Activated CD4-positive, alpha-beta T cell treated with anti-CD3 and anti-CD28 coated beads, Interleukin-2, amount 50 U/mL, for 24 hours (primary cell): Measurements from ENCODE around the gene NHERF2.
"Not testable (repeated sequence)": the region's sequence is repeated elsewhere in the genome, so short reads cannot be mapped to it uniquely, and the experiment has no call there.

ENCODE experiments used
- DNase-seq, 2 donors: peaks; one replicate each; pipeline ENCODE4 v3.0.0-alpha.2; 2020; ENCODE audit warnings: low read depth in 1 of 2, low spot score in 1 of 2

The NHERF2 gene

GRCh38 chr16:2025878-2026460 lies 733 bp upstream of the NHERF2 start:
- no peak for DNase-seq

- DNase-seq = no peak
Measured at GRCh38 chr16:2027024-2028010, 615 bp downstream of the NHERF2 start.

GRCh38 chr16:2028146-2028545 lies 1.4 kb downstream of the NHERF2 start:
- no peak for DNase-seq

DNA sequence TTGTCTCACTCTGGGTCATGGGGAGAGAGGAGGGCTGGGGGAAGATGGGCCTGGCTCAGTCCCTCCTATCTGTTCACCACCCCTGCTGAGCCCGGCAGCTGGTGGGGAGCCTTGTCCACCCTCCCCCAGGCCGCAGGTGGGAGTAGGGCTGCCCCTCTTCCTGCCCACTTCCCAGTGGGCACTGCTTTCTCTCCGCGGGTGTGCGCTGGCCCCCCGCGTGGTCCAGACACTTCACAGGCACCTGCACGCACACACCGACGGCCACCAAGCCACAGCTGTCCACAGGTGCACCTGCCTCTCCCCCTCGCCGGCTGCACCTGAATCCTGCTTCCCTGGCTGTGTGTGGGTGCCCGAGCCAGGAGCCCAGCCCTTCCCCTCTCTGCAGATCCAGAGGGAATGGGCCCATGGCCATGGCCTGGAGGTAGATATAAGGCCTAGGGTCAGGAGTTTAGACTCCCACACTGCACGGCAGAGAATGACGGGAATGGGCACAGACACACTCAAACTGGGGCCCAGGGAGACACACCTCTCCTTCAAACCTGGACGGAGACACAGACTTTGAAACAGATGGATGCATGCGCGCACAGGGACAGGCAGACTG lies 2.0 kb downstream of the NHERF2 start:
- no peak for DNase-seq

GRCh38 chr16:2029350-2029749 lies 2.6 kb downstream of the NHERF2 start:
- DNase-seq = no peak

DNA sequence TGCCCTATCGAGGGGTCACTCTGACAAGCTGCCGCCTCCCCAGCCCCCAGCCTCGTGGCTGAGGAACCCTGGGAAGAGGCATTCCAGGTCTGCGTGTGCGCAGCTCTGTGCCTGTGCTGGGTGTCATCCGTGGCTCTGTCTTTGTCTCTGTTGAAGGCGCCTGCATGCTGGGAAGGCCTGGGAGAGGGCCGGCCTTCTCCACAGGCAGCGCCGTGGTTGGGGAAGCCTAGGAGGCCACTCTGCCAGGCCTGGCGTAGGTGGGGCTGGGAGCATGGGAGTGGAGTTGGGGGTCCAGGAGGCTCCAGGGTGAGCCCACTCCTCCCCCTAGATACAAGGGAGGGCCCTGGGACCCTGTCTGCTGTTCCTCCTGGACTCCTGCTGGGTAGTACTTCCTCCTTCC lies 3.3 kb downstream of the NHERF2 start:
- DNase-seq = no peak

DNA sequence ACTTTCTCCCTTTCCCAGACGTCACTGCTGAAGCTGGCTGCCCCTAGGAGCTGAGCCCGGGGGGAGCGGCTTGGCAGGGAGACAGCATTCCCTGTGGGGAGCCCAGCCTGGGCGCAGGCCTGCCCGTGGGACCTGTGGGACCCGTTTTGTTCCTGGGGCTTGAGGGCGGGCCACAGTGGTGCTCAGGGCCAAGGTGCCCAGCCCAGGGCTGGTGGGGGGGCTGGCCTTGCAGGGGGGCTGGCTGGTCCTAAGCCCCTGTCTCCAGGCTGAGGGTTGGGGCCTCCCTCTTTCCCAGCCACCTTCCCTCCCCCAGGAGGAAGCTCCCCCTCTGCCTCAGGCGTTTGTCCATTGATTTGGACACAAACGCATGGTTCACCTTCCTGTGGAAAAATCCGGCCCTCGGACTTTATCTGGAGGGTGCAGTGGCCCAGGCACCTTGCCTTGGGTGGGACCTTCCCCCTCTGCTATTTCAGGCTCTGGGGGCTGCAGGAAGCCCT lies 4.4 kb downstream of the NHERF2 start:
- no peak for DNase-seq

DNA sequence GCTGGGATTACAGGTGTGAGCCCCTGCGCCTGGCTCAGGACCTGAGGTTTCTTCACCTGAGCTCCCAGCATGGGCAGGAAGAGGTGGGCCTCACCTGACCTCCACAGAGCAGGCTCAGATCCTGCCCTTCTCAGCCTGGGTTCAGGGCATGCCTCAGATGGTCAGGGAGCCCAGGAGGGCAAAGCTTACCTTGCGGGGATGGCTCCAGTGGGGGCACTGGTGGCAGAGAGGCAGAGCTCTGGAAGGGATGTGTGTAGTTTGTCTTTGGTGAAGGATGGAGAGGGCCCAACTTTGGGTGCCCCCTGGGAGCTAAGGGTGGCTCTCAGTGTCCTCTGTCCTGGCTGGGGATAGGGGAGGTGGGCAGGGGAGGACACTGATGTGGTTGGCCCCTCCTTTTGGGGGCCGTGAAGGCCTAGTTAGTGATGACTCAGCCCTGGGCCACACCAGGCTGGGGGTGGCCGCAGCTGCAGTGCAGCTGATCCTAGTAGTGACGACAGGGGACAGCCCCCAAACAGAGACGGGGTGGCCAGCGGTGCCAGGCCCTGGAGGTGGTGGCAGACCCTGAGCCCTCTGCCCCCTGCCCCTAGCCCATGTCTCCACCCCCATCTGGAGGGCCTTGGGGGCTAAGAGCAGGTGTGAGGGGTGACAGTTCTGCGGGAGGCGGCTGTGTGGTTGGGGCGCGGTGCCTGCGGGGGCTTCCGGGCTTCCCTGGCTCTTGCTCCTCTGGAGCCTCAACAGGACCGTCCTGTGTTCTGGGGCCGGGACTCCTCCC lies 5.8 kb downstream of the NHERF2 start:
- DNase-seq = no peak

DNA sequence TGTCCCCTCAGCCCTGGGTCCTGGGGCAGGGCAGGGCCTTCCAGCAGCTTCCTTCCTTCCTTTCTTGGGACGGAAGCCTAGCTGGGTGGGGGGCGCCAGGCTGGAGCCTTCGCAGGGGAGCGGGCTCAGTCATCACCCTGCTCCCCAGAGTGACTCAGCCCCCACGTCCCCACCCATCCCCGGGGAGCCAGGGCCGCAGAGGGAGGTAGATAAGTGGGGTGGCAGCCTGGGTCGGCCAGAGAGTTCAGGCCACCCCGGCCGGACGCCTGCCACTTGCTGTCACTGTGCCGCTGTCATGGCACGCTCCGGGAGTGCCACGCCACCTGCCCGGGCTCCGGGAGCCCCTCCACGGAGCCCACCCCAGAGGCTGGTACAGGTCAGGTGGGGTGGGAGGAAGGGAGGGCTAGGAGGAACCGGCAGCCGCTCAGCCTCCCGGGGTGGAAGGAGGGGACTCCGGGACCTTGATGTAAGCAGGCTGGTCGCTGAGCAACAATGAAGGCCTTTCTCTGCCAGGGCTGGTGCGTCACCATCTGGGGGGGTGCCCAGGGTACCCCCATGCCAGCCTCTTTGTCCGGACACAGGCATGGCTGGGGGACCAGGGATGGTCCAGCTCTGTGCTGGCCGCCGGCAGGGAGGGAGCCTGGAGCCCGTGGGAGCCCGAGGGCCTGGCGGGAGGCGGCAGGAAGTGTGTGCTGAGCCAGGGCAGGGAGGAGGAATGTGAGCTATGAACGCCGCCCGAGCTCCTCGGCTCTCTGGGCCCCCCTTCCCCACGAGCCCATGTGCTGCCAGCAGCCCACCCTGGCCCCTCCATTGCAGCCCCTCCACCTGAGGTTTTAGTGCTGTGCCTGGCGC lies 6.6 kb downstream of the NHERF2 start:
- DNase-seq = no peak

GRCh38 chr16:2033909-2034695 lies 7.4 kb downstream of the NHERF2 start:
- not testable (repeated sequence) for DNase-seq

- DNase-seq = no peak
Measured at GRCh38 chr16:2034696-2035430, 8.2 kb downstream of the NHERF2 start.

- no peak for DNase-seq
Measured at GRCh38 chr16:2035431-2036199, 8.9 kb downstream of the NHERF2 start.

DNA sequence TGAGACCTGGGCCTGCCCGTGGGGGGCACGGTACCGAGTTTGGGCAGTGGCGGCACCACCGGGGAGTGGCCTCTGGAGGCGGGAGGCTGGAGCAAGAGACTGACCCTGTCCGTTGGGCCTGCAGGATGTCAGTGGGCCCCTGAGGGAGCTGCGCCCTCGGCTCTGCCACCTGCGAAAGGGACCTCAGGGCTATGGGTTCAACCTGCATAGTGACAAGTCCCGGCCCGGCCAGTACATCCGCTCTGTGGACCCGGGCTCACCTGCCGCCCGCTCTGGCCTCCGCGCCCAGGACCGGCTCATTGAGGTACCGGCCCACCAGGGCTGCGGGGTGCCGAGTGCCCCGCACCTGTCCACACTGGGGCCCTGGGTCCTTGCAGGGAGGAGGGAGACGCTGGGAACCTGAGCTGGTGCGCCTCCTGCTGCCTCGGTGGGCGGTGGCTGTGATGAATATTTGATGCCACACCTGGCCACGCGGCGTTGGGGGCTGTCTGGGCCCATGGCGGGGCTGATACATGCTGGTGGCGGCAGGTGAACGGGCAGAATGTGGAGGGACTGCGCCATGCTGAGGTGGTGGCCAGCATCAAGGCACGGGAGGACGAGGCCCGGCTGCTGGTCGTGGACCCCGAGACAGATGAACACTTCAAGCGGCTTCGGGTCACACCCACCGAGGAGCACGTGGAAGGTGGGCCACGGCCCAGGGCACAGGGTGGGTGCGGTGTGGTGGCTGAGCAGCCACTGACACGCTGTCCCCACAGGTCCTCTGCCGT lies 9.7 kb downstream of the NHERF2 start:
- DNase-seq = no peak

DNA sequence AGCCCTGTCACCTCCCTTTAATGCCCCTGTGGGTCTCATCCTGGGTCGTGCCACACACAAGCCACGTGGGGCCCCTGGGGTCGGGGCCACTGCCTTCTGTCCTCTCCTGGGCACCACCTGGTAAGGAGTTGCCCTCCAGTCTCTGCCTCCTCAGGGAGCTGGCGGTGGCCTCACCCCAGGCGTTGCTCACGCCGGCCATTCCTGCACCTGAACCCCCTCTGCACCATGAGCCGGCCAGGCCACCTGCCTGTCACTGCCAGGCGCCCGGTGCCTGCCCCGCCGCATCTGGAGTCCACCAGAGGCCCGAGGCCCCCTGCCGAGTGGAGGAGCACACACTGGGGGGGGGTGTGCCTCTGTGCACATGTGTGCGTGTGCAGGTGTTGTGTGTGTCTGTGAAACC lies 10.4 kb downstream of the NHERF2 start:
- DNase-seq = no peak

DNA sequence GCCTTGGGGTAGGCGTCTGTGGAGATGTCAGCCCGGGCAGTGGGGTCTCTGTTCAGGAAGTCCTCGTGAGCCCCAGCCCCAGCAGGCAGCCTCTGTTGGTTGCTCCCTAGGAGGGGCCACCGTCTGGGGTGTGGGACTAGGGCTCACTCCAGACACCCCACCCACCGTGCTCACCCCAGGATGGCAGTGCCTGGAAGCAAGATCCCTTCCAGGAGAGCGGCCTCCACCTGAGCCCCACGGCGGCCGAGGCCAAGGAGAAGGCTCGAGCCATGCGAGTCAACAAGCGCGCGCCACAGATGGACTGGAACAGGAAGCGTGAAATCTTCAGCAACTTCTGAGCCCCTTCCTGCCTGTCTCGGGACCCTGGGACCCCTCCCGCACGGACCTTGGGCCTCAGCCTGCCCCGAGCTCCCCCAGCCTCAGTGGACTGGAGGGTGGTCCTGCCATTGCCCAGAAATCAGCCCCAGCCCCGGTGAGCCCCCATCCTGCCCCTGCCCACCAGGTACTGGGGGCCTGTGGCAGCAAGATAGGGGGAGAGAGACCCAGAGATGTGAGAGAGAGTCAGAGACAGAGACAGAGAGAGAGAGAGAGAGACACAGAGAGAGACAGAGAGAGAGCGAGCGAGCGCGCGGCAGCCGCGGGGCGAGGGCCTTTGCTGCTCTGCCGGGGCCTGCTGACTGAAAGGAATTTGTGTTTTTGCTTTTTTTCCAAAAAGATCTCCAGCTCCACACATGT lies 11.1 kb downstream of the NHERF2 start:
- no peak for DNase-seq

- no peak for DNase-seq
Measured at GRCh38 chr16:2038382-2039231, 11.9 kb downstream of the NHERF2 start.
